ENCODE data around the gene PSEN1.

Gene PSEN1

DNA sequence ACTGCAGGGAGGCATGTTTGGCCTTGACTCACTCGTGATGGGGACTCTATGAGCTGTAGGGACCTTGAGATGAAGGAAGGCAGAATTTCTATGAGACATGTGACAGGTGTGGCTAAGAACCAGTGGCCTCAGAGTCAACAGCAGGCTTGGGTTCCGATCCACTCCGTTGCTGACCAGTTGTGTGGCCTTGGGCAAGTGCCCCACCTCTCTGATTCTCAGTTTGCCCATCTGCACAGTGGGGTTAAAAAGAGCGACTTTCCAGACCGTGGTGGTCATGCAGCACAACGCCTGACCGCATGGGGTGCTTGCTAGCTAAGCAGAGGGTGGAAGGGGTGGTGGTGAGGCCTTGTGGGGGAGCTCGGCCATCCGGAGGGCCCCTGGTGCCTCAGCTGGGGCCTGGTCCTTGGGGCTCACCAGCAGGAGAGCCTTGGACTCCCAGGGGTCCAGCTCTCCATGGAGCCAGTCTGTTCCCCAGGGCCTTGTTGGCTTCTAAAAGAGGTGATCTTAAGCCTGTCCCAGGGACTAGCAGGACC is 119.5 kb downstream of the PSEN1 start:
- no peak for DNase-seq

GRCh38 chr14:73258076-73258475 is 121.8 kb downstream of the PSEN1 start:
- DNase-seq, result no peak

- DNase-seq, result no peak
Observed at GRCh38 chr14:73258845-73259611, 122.7 kb downstream of the PSEN1 start.

GRCh38 chr14:73259837-73260236 is 123.5 kb downstream of the PSEN1 start:
- no peak for DNase-seq

GRCh38 chr14:73260574-73260973 is 124.3 kb downstream of the PSEN1 start:
- DNase-seq, result no peak

- no peak for DNase-seq
Observed at GRCh38 chr14:73261075-73261474, 124.8 kb downstream of the PSEN1 start.

- DNase-seq, result no peak
Observed at GRCh38 chr14:73261520-73262426, 125.5 kb downstream of the PSEN1 start.

DNA sequence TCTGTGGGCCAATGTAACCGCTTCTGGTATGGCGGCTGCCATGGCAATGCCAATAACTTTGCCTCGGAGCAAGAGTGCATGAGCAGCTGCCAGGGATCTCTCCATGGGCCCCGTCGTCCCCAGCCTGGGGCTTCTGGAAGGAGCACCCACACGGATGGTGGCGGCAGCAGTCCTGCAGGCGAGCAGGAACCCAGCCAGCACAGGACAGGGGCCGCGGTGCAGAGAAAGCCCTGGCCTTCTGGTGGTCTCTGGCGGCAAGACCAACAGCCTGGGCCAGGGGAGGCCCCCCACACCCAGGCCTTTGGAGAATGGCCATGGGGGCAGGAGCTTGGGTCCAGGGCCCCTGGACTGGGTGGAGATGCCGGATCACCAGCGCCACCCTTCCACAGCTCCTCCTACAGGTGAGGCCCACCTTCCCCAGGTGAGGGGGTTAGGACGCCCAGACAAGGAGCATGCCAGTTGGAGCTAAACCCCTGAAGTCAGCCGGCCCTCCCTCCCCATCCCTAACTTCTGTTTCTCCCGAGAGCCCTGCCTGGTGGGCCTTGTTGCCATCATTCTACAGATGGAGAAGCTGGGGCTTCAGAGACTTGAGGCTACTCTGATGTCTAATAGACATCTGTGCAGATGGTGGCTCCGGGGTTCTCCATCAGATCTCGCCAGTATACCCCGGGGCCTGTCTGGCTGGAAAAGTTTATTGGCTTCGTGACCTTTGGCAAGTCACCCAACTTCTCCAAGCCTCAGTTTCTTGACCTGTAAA is 126.3 kb downstream of the PSEN1 start:
- no peak for DNase-seq

DNA sequence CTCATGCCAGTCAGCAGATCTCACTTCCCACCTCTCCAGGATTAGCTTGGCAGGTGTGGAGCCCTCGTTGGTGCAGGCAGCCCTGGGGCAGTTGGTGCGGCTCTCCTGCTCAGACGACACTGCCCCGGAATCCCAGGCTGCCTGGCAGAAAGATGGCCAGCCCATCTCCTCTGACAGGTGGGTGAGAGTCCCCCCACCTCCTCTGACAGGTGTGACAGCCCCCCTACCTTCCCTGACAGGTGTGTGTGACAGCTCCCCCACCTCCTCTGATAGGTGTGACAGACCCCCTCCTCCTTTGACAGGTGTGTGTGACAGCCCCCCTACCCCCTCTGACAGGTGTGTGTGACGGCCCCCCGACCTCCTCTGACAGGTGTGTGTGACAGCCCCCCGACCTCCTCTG is 127.3 kb downstream of the PSEN1 start:
- DNase-seq, result no peak

GRCh38 chr14:73264080-73264884 is 128.0 kb downstream of the PSEN1 start:
- DNase-seq, result no peak

DNA sequence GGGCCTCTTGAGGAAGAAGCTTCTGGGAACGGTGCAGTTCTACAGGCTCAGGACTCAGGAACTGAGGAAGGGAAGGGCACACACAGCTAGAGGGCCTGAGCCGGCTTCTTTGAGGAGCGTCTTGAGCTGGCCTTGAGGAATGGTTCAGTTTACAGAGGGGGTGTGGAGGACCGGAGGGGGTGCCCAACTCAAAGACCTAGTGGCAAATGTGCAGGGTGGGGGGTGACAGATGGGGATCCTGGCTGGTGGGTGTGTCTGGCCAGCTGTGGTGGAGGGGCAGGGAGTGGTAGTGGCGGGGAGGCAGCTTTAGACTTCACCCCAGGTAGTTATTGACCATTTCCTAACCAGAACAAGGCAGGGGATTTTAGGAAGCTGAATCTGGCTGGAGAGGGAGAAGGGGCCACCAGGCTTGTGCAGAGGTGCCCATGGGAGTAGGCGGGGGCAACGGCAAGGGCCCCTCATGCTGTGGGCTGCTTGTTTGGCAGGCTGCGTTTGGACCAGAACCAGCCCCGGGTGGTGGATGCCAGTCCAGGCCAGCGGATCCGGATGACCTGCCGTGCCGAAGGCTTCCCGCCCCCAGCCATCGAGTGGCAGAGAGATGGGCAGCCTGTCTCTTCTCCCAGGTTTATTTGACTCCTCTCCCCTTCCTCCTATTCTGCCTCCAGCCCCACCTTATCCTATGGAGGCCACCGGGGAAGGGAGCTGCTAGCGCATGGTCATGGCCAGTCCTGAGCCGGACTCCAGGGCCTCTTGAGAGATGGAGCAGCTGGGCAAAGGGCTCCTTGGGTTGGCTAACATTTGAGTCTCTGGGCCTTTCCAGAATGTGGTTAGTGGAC is 128.8 kb downstream of the PSEN1 start:
- no peak for DNase-seq

DNA sequence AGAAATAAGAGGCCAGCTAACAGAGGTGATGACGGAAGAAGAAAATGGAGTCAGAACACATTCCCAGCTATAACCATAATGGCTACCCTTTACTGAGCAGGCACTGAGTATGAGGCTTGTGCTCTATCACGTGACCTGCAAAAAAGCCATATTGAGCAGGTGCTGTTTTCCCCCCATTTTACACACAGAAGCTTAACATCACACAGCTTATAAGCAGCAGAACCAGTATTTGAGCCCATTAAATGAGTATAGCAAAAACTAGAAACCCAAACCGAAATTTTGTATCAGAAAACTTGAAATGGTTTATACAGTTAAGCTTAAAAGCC is 129.4 kb downstream of the PSEN1 start:
- DNase-seq, result no peak

DNA sequence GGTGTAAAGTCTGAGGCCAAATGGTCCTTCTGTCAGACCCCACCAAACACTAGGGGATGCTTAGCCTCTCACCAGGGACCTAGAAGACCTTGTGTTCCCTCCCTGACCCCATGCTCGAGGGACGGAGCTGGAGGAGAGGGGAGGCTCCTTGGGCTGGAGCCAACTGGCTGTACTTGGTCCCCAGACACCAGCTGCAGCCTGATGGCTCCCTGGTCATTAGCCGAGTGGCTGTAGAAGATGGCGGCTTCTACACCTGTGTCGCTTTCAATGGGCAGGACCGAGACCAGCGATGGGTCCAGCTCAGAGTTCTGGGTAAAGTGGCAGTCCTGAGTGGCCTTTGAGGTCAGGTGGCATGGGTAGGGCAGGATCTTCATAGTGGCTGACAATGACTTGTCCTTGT is 130.0 kb downstream of the PSEN1 start:
- no peak for DNase-seq

DNA sequence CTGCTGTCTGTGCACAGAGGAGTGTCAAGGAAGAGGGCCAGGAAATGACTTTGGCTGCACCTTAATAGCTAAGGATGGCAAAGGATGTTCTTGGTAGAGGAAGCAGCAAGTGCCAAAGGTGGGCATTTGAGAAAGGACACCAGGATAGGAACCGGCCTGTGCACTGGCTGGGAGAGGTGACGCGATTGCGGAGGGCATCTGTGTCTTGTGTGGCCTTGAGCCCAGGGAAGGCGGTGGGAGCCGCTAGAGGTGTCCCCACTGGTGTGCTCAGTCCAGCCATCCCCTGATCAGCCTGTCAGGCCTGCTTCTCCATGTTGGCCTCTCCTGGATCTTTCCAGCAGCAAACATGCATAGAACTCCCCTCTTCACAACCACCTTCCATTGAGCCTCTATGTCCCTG is 131.2 kb downstream of the PSEN1 start:
- no peak for DNase-seq

DNA sequence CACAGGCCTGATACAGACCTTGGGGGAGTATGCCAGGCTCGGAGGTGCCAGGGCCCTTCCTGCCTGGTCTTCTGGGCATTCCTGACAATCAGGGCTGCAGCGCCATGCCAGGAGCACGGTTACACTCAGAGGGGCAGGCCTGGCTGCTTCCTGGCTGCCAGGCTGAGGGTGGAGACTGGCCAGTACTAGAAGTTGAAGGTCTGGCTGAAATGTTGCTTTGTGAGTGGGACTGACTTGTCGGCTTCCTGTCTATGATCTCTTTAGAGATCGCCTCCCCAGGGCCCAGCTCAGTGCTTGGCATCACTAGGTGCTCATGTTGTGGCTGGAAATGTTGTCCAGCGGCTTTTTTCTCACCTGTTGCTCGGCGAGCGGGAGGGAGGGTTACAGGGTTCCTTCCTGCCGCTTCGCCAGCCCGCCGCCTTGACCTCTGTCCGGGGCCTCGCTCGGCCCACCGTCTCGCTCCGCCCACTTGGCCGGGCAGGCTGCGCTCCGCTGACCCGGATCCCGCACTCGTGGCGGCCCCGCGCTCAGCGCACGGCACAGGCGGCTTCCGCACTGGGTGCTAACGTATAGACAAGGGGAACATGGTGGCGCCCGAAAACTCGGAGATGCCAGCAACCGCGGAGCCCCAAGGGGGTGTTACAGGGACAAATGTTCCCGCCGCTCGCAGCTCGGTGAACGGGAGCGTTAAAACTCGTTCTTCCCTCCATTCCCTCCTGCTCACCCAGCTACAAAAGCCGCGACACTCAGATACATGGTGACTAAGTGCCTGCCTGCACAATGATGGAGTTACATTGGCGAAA is 133.6 kb downstream of the PSEN1 start:
- no peak for DNase-seq

DNA sequence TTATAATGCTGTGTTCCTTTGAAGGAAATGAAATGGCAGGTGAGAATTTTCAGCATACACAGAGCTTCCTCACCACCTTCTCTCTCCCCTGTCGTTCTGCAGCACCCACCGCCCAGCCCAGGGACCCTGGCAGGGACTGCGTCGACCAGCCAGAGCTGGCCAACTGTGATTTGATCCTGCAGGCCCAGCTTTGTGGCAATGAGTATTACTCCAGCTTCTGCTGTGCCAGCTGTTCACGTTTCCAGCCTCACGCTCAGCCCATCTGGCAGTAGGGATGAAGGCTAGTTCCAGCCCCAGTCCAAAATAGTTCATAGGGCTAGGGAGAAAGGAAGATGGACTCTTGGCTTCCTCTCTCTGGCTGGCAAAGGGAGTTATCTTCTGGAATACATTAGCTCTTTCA is 136.1 kb downstream of the PSEN1 start:
- DNase-seq, result peak; percentile 99
